Measurements from ENCODE around the gene SGCA.

SGCA gene

DNA sequence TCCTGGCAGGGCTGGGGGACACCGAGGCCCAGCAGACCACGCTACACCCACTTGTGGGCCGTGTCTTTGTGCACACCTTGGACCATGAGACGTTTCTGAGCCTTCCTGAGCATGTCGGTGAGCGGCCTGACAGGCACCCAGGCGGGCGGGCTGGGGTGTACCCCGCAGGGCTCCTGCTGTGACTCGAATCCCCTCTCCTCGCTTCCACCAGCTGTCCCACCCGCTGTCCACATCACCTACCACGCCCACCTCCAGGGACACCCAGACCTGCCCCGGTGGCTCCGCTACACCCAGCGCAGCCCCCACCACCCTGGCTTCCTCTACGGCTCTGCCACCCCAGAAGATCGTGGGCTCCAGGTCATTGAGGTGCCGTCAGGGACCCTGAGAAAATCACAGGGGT lies 1.6 kb downstream of the SGCA start:
- DNase-seq = no peak

DNA sequence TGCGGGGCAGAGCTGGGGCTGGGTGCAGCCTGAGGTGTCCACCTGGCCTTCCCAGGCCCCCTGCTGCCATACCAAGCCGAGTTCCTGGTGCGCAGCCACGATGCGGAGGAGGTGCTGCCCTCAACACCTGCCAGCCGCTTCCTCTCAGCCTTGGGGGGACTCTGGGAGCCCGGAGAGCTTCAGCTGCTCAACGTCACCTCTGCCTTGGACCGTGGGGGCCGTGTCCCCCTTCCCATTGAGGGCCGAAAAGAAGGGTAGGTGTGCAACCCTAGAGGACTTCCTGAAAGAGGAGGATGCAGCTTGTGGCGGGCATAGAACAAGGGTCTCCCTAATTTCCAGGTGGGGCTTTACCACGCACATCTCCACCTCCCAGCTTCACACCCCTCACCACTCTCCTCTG lies 2.5 kb downstream of the SGCA start:
- no peak for DNase-seq

DNA sequence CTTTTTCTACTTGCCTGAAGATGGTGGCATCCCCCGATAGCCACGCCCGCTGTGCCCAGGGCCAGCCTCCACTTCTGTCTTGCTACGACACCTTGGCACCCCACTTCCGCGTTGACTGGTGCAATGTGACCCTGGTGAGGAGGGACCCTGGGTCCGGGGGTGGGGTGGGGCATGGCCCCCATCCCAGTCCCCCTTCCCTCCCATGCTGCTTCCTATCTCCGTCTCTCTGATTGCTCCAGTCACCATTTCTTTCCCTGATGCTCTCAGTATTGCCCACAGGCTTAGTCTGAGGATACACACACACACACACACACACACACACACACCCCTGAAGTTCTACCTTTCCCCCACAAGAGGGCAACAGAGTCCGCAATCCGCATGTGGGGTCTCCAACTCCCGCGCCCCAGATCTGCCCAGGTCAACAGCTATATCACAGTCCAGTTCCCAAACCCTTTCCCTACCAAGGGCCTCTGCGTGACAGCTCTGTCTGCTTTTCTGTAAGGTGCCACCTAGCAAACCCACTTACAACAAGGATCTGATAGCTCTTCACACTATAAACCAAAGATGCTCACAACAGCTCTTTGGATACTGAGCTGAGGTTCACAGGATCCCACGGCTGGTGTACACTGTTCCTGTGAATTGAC lies 3.4 kb downstream of the SGCA start:
- DNase-seq = no peak

DNA sequence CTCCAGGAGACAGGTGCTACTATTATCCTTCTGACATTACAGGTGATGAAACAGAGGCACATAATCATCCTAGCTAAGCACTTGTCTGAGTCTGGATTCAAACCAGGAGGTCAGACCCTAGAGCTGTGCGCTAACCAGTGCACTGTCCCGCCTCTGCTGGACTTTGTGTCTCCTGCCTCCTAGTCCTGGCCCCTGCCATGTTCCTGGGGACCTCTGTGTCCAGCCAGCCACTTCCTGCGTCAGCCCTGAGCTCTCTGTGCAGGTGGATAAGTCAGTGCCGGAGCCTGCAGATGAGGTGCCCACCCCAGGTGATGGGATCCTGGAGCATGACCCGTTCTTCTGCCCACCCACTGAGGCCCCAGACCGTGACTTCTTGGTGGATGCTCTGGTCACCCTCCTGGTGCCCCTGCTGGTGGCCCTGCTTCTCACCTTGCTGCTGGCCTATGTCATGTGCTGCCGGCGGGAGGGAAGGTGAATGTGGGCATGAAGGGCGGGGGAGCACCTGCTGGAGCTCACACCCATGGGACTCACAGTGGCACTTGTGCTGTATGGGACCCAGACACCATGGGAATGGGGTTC lies 4.2 kb downstream of the SGCA start:
- no peak for DNase-seq

DNA sequence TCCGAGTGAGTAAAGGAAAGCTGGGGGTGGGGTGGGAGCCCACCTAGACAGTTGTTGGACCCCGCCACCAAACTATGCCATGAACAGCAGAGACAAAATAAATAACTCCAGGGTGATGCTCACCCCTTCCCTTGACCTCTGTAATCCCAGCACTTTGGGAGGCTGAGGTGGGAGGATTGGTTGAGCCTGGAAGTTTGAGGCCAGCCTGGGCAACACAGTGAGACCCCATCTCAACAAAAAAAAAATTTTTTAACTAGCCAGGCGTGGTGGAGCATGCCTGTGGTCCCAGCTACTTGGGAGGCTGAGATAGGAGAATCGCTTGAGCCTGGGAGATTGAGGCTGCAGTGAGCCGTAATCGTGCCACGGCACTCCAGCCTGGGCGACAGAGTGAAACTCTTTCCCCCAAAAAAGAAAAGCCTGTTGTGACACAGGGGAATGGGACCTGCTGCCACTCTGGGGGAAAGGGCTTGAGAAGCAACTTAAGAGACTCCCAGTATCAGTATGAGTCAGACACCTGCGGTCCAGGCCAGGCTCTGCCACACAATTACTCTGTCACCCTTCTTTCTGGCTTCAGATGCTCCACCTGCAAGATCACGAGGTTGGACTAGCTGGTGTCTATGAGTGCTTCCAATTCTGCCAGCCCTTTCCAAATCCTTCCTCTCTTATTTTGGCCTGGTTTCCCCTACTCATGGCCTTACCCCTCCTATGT lies 5.0 kb downstream of the SGCA start:
- no peak for DNase-seq

DNA sequence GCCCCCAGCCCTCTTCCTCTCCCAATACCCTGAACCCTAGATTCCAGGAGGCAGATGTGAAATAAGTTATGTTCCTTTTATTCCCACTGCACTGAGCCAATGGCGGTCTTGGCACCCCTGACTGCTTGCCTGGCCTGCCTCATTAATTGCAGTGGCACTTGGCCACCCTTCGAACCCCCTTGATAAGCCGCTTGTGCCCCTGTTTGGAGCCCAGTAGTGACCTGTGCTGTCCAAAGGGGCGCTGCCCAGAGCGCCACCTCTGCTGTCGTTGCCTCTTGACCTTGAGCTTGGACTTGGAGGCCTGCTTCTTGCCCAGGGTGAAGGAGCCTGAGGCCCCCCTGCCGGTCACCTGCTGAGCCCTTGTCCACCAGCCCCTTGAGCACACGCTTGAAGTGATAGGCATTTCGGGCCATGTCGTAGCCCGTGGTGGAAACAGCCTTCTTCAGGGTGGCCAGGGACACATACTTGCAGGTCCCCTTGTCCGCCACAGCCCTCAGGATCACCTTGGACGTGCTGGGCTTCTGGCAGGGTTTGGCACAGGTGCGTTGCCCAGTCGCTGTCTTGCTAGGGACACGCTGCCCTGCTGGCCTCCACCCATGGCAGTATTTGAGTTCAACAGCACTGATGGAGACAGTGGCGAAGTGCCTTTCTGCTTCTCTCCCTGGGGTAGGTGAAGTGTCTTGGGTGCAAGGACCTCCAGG lies 5.7 kb downstream of the SGCA start:
- DNase-seq = no peak

DNA sequence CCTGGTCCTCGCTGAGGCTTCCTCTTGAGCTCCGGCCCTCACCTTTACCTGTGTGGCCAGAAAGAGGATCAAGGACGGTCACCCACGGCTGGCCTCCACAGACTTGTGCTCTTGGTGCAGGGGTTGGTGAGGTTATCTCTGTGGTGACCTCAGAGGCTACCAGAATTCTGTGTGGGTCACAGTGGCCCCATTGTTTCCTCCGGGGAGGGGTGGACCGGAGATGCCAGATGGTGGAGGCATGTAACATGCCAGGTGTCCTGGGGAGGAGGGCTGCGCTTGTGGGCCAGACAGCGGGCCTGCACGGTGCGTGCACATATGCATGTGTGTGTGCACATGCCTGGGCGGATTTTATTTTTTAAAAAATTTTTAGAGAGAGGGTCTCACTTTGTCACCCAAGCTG lies 6.3 kb downstream of the SGCA start:
- no peak for DNase-seq

DNA sequence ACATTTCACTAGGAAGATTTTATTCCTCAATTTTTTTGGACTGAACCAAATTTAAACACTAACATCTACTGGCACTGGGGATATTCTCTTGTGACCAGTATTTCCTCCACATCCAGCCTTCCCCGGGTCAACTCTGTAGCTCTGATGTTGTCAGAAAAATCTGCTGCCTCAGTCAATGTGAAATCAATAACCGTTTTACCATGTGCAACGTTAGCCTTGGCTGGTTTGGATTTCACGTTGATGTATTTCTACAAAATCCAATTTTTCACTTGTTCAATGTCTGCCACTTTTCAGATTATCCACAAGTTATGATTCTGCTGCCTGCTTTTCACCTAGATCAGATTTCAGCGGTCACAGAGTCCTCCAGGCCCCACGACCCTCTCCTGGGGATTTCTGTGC lies 7.1 kb downstream of the SGCA start:
- DNase-seq = no peak

DNA sequence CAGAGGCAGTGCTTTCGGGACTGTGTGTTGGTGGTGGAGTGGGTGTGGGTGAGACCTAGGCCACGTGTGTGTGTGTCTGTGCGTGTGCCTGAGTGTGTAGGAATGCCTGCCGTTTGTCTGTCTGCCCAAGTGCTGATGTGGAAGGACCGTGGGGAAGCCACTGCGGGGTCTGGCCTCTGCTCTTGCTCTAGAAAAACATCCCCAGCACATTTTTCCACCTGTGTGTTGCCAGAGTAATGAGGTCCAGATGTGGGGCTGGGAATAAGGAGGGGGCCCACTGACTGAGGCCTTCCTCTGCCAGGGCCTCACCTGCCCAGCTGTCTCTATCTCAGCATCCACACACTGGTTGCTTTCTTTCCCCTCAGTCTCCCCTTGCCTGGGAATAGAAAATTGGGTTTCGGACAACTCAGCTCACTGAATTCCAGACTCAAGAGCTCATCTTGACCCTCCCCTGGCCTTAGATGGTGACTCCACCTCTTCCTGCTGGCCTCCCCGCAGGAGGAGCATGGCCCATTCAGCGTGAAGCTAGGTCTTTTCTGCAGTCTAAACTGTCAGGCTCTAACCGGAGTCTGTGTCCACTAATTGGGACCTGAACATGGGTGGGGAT lies 7.6 kb downstream of the SGCA start:
- no peak for DNase-seq

DNA sequence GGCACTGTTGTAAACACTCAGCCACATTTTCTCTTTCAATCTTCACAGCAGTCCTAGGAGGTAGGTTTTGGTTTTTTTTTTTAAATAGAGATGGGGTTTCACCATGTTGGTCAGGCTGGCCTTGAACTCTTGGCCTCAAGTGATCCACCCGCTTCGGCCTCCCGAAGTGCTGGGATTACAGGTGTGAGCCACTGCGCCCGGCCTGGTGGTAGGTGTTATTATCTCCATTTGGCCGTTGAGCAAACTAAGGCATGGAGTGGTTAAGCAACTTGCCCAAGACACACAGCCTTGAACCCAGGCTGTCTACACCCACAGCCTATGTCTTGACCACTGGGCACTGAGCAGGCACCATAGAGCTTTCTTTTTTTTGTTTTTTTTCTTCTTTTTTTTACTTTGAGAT lies 8.6 kb downstream of the SGCA start:
- no peak for DNase-seq

DNA sequence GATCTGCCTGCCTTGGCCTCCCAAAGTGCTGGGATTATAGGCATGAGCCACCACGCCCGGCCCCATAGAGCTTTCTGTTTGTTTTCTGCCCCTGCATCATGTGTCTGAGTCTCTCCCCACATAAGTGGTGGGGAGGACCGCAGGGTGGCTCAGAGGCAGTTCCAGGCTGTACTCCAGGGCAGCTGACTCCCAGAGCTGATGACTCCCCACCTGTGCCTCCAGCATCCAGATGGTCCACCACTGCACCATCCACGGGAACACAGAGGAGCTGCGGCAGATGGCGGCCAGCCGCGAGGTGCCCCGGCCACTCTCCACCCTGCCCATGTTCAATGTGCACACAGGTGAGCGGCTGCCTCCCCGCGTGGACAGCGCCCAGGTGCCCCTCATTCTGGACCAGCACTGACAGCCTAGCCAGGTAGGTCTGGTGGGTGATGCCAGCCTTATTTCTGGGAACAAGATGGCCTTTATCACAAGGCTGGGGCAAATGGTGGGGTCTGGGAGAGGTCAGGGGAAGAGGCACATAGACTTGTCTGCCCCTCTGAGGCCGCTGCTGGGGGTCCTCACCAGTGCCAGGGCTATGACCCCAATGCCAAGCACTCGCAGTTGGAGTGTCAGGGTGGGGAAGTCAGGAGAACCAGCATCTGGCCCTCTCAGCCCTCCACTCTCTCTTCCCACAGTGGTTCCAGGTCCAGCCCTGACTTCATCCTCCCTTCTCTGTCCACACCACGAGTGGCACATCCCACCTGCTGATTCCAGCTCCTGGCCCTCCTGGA lies 9.4 kb downstream of the SGCA start:
- no peak for DNase-seq

DNA sequence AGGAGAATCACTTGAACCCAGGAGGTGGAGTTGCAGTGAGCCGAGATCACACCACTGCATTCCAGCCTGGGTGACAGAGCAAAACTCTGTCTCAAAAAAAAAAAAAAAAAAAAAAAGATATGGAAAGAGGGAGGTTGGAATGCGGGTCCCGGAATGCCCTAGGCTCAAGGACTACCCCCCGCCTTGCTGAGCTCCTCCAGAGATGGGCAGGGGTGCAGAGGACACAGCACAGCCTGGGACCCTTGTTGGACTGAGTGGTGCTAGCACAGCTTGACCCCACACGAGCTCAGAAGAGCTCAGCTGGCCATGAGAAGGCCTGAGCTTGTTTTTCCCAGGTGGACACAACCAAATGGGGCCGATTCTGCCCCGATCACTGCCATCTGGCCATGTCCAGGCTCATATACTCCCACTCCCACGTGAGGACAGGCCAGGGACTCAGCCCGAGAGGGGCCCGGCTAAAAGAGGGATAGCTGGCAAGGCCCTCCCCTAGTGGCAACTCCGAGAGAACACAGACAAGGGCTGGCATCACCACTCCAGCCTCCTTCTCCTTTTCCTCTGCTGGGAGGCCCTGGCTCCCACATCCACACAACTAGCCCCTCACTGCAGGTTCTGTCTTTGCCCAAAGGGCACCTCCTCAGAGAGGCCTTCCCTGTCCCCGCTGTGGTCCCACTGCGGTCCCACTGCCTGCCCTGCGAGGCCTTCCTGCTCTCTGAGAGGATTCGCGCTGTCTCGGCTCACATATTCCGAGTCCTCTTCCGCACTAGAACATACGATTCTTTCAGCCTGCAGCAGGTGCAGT lies 11.0 kb downstream of the SGCA start:
- DNase-seq = no peak

DNA sequence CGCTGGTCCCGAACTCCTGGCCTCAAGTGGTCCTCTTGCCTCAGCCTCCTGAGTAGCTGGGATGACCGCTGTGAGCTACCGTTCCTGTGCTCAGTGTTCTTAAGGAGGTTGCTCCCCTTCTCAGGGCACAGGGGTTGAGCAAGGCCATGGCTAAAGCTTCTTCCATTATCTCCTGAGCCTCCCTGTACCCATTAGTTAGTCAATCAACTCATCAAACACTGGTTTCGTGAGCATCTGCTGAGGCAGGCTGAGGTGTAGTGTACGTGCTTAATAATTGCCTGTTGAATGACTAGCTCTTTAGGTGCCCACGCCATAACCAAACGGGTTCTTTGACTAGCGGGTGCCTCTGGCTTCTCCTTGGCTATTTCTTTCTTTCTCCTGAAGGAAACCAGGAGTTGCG lies 11.7 kb downstream of the SGCA start:
- DNase-seq = no peak

DNA sequence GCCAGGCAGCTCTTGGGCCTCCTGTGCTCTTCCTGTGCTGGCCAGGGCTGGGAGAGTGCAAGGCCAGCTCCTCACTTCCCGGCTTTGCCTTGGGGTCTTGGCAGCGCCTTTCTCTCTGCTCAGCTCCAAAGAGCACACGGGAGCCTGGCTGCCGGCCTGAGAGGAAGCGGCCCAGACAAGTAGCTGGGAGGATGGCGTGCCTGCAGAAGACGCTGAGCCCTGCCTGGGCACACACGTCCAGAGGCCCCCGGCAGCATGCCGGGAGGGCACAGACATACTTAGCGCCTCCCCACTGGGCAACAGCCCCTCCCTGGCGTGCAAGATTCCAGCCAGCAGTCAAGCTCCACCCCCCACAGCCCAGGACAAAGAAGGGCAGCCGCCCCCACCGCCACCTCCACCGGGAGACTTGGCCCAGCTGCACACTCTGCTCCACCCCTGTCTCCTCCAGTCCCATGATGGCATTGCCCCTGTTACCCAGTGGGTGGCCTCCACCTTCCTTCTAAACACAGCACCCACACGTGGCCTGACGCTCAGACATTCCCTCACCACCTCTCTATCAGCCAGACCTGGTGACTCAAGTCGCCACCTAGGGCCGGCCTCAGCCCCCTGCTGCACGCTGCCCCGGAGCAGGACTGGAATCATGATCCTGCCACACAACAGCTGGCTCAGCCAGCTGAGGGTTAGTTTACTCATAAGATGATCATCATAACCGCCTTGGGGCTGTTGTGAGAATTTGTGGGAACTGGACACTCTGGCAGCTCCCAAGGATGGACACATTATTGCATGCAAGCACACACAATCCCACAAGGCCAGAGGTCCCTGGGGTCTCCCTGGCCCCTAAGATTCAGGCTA lies 12.4 kb downstream of the SGCA start:
- DNase-seq = no peak

DNA sequence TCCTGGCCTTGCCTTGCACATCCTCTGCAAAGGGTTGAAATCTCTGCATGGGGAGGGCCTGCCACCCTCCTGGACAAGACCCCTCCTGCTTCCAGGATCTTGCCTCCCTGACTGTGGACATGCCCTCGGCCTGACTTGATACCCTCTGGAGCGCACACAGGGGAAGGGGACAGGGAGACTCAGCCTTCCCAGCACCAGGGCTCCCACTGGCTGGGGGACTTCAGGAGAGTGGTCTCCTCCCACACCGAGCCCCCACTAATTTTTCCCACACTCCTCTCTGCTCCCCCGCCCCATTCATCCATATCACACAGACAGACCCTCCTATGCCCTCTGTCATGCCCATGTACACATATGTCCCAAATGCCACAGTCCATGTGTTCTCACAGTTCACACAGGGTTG lies 14.3 kb downstream of the SGCA start:
- DNase-seq = no peak

DNA sequence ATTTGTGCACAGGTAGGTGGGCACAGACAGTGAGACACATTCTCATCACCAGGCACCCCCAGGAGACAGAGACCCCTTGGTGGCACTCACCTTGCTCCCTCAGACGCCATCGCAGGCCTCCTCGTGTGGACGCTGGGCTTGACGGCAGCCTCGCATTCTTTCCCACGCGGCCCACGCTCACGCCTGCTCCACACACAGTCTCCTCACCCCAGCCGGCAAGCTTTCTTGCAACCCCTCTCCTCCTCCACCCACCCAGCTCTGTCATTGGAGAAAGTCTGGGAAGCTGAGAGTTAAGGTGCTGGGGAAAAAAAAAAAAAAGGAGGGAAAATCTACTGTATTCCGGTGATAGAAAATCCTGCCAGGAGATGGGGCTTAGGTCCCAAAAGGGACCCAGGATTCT lies 14.8 kb downstream of the SGCA start:
- no peak for DNase-seq

DNA sequence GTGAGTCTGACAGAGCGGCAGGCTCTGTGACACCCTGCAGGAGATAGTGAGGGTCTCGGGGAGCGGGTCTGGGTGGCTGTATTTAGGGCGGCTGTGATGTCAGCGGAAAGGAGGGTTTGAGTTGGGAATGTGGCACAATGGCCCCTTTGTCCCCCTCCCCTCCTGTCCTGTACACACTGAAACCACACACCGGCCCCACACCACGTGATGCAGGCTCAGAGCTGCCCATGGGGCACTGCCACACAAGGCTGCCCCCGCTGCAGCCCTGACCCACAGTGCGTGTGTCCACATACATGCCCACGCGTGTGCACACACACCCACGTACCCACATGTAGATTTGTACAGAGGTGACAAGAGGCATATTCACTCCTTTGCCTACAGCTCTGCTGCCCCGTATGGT lies 15.3 kb downstream of the SGCA start:
- DNase-seq = no peak

DNA sequence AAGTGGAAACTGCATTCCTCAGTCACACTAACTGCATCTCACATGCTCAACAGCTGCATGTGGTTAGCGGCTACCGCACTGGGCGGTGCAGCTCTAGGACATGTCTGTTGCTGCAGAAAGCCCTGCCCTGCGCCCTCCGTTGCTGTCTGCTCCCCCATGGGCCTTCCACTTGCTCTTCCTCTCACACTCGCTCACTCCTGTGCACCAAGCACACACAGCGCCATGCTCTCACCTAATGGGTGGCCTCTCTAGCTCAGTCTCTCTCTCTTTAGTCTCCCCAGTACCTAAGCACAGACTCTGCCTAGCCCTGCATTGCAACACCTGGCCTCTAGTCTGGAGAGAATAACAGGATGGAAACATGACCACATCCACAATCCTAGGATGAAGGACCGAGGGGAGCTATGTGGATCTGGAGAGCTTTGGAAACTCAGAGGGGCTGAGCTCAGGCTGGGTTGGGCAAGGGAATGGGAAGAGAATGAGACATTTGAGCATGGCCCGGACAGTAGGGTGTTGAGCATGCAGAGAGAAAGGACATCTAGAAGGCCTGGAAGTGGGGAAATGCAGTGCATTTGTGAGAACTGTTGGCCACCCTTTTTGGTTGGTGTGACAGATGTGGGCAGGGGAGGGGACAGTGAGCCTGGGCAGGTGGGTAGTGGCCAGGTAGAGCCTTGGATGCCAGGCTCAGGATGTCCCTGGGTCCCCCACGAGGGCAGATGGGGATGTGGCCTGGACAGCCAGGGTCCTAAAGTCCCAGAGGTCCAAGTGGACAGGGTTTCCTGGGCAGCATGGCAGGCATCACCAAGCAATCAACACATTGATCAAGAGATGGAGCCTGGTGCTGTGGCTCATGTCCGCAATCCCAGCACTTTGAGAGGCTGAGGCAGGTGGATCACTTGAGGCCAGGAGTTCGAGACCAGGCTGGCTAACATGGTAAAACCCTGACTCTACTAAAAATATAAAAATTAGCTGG lies 16.1 kb downstream of the SGCA start:
- no peak for DNase-seq

DNA sequence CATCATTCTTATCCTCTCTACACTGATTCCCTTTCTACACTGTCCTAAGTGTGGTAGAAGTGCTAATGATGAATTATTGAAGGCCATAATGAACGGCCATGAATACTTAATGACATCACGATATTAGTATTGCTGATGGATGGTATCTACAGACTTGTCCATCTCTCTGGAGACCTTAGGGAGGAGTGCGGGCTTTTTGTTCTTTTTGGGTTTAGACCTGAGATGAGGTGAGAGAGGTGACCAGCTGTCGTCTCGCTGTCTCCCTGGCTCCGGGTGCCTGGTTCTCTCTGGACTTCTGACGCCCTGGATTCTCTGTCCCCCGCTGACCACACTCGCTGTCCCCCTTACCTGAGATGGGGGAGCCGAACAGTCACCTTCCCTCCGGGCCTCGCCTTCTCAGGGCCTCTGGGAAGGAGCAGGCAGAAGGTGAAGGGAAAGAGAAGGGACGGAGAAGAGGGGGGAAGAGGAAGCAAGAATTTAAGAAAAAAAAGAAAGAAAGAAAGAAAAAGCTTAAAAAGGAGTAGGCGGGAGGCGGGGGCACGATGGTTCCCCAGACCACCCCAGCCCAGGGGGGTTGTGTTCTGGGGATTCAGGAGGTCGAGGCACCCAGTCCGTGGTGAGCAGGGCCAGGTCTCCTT lies 17.1 kb downstream of the SGCA start:
- no peak for DNase-seq

Data from cortex of kidney (tissue), 1 donor.